WTC11 (cell line): Measurements from ENCODE around the gene VPS25. TPM values are rescaled to one million over a fixed set of nuclear protein-coding genes. Genes with fewer than 3 reads are reported as not detected.

Experiments
- ATAC-seq: fragments of 200-7000 bp; cut with Tn5 transposase; 2 replicates; pipeline ENCODE4 v1.10.0; 2021; ENCODE audit warnings: mild to moderate bottlenecking, moderate library complexity
- CTCF ChIA-PET: fragments of 300-600 bp; sonication (Branson Sonifier 250); formaldehyde crosslinking; loops from one replicate; lab custom pipeline; 2021; ENCODE audit warnings: antibody characterized with exemption; lab: Charles Lee
- POLR2A ChIA-PET: fragments of 350-600 bp; sonication (Branson Sonifier 250); formaldehyde crosslinking; loops from one replicate; lab custom pipeline; 2021; ENCODE audit warnings: antibody characterized with exemption; lab: Charles Lee
- DNase-seq: peaks from one replicate; pipeline ENCODE4 v3.0.0; 2021; ENCODE audit warnings: low spot score
- H3K27ac Mint-ChIP-seq: 2 replicates; pipeline ENCODE4 v1.8.0; 2021; ENCODE audit warnings: mixed read lengths
- H3K27me3 Mint-ChIP-seq: 2 replicates; pipeline ENCODE4 v1.8.0; 2021; ENCODE audit warnings: low read depth, mild to moderate bottlenecking, moderate library complexity, mixed read lengths
- H3K36me3 Mint-ChIP-seq: 2 replicates; pipeline ENCODE4 v1.8.0; 2021; ENCODE audit warnings: mixed read lengths
- H3K4me1 Mint-ChIP-seq: 2 replicates; pipeline ENCODE4 v1.8.0; 2022; ENCODE audit warnings: mixed read lengths
- H3K4me3 Mint-ChIP-seq: 2 replicates; pipeline ENCODE4 v1.8.0; 2021; ENCODE audit warnings: mild to moderate bottlenecking, moderate library complexity, mixed read lengths
- H3K9me3 Mint-ChIP-seq: 2 replicates; pipeline ENCODE4 v1.8.0; 2021; ENCODE audit warnings: mixed read lengths
- ATF1 ChIP-seq: sonication (generic); formaldehyde crosslinking; IDR thresholded peaks from 2 replicates; pipeline ENCODE4 v1.8.1; 2023; ENCODE audit warnings: mild to moderate bottlenecking, moderate library complexity, missing genetic modification reagents
- ATF2 ChIP-seq: sonication (generic); formaldehyde crosslinking; IDR thresholded peaks from 2 replicates; pipeline ENCODE4 v1.8.1; 2022; ENCODE audit warnings: low read depth, missing genetic modification reagents, borderline replicate concordance
- CDX4 ChIP-seq: fragments of 250-450 bp; sonication (Bioruptor Pico); IDR thresholded peaks from 2 replicates; pipeline ENCODE4 v1.9.0; 2021; ENCODE audit warnings: moderate library complexity, mild to moderate bottlenecking, inconsistent platforms, borderline replicate concordance
- IRF2 ChIP-seq: sonication (generic); formaldehyde crosslinking; IDR thresholded peaks from 2 replicates; pipeline ENCODE4 v1.8.0; 2022; ENCODE audit warnings: low read depth, missing genetic modification reagents, borderline replicate concordance
- JUN ChIP-seq: sonication (generic); formaldehyde crosslinking; IDR thresholded peaks from 2 replicates; pipeline ENCODE4 v1.8.0; 2023; ENCODE audit warnings: mild to moderate bottlenecking, missing genetic modification reagents
- NR2C2 ChIP-seq: sonication (generic); formaldehyde crosslinking; IDR thresholded peaks from 2 replicates; pipeline ENCODE4 v1.8.0; 2022; ENCODE audit warnings: mild to moderate bottlenecking, missing genetic modification reagents
- SMAD3 ChIP-seq: sonication (generic); formaldehyde crosslinking; IDR thresholded peaks from 2 replicates; pipeline ENCODE4 v1.8.0; 2022; ENCODE audit warnings: missing genetic modification reagents, mild to moderate bottlenecking, borderline replicate concordance
- TP53 ChIP-seq: sonication (generic); formaldehyde crosslinking; IDR thresholded peaks from 2 replicates; pipeline ENCODE4 v1.8.1; 2023; ENCODE audit warnings: mild to moderate bottlenecking, missing genetic modification reagents
- ZNF232 ChIP-seq: sonication (generic); formaldehyde crosslinking; IDR thresholded peaks from 2 replicates; pipeline ENCODE4 v1.8.0; 2022; ENCODE audit warnings: mild to moderate bottlenecking, missing genetic modification reagents
- ZNF396 ChIP-seq: fragments of 250-450 bp; sonication (Bioruptor Pico); IDR thresholded peaks from 2 replicates; pipeline ENCODE4 v1.8.0; 2021; ENCODE audit warnings: mild to moderate bottlenecking, moderate library complexity, borderline replicate concordance
- total RNA-seq: library from RNA; stranded (reverse); gene quantifications from 3 replicates; pipeline ENCODE4 v1.2.3, GENCODE V29; 2021
- TF ChIP-seq, protein P1 (sequence below): sonication (generic); formaldehyde crosslinking; IDR thresholded peaks from 2 replicates; pipeline ENCODE4 v1.8.1; 2023; ENCODE audit warnings: mild to moderate bottlenecking, missing genetic modification reagents
- TF ChIP-seq, protein P2 (sequence below): fragments of 200-600 bp; IDR thresholded peaks from 2 replicates; pipeline ENCODE4 v1.8.0; 2022; ENCODE audit warnings: antibody characterized with exemption
- TF ChIP-seq, protein P3 (sequence below): sonication (generic); formaldehyde crosslinking; IDR thresholded peaks from 2 replicates; pipeline ENCODE4 v1.8.0; 2022; ENCODE audit warnings: missing genetic modification reagents
- TF ChIP-seq, protein P4 (sequence below): sonication (generic); formaldehyde crosslinking; IDR thresholded peaks from 2 replicates; pipeline ENCODE4 v1.8.1; 2022; ENCODE audit warnings: missing genetic modification reagents, borderline replicate concordance

The VPS25 gene
- total RNA-seq, 1 experiment from 2014 or later = 98.6 TPM

DNA sequence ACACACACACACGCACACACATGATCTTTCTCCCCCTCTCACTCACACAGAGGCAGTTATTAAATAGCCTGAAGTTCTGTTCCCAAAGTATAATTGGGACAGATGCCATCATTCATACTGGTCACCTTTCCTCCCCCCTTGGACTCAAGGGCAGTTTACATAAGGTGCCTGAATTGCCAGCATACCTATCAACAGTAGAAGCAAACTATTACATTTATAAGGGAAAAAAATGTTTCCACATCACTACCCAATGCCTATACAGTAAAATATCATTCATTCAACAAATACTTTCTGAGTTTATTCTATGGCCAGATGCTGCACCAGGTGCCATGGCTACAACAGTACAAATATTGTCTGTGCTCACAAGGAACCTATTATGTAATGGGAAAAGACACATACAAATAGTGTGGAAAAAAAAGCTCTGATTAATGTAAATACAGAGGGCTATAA lies 31.7 kb downstream of the VPS25 start (continued):
- no peak for TF ChIP-seq ZNF232 (CRISPR knock-in tag)
- TF ChIP-seq, protein P1, sequence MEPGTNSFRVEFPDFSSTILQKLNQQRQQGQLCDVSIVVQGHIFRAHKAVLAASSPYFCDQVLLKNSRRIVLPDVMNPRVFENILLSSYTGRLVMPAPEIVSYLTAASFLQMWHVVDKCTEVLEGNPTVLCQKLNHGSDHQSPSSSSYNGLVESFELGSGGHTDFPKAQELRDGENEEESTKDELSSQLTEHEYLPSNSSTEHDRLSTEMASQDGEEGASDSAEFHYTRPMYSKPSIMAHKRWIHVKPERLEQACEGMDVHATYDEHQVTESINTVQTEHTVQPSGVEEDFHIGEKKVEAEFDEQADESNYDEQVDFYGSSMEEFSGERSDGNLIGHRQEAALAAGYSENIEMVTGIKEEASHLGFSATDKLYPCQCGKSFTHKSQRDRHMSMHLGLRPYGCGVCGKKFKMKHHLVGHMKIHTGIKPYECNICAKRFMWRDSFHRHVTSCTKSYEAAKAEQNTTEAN (CRISPR knock-in tag) = no peak
- no peak for TF ChIP-seq CDX4 (CRISPR knock-in tag)

DNA sequence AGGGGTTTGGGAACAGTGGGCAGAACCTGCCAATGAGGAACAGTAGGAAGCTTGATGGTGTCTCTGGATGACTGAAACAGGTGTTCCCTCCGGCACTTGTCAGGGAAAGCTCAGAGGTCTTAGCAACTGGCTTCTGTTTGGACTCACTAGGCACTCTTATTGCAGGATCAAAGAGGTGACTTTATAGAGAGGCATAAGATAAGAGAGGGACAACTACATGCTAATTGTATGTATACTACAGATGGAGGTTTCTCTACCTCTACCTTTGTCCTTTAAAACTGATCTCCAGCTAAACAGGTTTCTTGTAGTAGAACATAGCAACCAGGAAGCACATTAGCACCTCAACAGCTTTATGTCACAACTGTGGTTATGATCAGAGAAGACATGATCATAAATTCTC lies 33.0 kb downstream of the VPS25 start:
- no peak for DNase-seq
- POLR2A ChIA-PET = interaction anchor here (0.7 kb wide), 1 partner anchor 29 kb away, joined by 3 read pairs; no protein-coding TSS in a partner anchor
- ATAC-seq = no peak
- peaks cover 13% of the 10 kb centered on the region for H3K36me3 Mint-ChIP-seq
- no peak overlapping the region for H3K27ac Mint-ChIP-seq
- H3K4me3 Mint-ChIP-seq = no peak overlapping the region
- H3K4me1 Mint-ChIP-seq = no peaks in the 10 kb centered on the region
- CTCF ChIA-PET = interaction anchor here (1.5 to 1.8 kb wide), 2 partner anchors 14 to 18 kb away, joined by 3 to 5 read pairs; partner anchors contain the start of gene BECN1
- peaks cover 4% of the 10 kb centered on the region for H3K27me3 Mint-ChIP-seq
- no peaks in the 10 kb centered on the region for H3K9me3 Mint-ChIP-seq
- no peak for TF ChIP-seq JUN (CRISPR knock-in tag)
- TF ChIP-seq, protein P2, sequence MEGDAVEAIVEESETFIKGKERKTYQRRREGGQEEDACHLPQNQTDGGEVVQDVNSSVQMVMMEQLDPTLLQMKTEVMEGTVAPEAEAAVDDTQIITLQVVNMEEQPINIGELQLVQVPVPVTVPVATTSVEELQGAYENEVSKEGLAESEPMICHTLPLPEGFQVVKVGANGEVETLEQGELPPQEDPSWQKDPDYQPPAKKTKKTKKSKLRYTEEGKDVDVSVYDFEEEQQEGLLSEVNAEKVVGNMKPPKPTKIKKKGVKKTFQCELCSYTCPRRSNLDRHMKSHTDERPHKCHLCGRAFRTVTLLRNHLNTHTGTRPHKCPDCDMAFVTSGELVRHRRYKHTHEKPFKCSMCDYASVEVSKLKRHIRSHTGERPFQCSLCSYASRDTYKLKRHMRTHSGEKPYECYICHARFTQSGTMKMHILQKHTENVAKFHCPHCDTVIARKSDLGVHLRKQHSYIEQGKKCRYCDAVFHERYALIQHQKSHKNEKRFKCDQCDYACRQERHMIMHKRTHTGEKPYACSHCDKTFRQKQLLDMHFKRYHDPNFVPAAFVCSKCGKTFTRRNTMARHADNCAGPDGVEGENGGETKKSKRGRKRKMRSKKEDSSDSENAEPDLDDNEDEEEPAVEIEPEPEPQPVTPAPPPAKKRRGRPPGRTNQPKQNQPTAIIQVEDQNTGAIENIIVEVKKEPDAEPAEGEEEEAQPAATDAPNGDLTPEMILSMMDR = no peak
- TF ChIP-seq, protein P3, sequence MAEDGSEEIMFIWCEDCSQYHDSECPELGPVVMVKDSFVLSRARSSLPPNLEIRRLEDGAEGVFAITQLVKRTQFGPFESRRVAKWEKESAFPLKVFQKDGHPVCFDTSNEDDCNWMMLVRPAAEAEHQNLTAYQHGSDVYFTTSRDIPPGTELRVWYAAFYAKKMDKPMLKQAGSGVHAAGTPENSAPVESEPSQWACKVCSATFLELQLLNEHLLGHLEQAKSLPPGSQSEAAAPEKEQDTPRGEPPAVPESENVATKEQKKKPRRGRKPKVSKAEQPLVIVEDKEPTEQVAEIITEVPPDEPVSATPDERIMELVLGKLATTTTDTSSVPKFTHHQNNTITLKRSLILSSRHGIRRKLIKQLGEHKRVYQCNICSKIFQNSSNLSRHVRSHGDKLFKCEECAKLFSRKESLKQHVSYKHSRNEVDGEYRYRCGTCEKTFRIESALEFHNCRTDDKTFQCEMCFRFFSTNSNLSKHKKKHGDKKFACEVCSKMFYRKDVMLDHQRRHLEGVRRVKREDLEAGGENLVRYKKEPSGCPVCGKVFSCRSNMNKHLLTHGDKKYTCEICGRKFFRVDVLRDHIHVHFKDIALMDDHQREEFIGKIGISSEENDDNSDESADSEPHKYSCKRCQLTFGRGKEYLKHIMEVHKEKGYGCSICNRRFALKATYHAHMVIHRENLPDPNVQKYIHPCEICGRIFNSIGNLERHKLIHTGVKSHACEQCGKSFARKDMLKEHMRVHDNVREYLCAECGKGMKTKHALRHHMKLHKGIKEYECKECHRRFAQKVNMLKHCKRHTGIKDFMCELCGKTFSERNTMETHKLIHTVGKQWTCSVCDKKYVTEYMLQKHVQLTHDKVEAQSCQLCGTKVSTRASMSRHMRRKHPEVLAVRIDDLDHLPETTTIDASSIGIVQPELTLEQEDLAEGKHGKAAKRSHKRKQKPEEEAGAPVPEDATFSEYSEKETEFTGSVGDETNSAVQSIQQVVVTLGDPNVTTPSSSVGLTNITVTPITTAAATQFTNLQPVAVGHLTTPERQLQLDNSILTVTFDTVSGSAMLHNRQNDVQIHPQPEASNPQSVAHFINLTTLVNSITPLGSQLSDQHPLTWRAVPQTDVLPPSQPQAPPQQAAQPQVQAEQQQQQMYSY (CRISPR knock-in tag) = no peak
- no peak for TF ChIP-seq NR2C2 (CRISPR knock-in tag)
- TF ChIP-seq ZNF396 (CRISPR knock-in tag) = no peak
- TF ChIP-seq, protein P4, sequence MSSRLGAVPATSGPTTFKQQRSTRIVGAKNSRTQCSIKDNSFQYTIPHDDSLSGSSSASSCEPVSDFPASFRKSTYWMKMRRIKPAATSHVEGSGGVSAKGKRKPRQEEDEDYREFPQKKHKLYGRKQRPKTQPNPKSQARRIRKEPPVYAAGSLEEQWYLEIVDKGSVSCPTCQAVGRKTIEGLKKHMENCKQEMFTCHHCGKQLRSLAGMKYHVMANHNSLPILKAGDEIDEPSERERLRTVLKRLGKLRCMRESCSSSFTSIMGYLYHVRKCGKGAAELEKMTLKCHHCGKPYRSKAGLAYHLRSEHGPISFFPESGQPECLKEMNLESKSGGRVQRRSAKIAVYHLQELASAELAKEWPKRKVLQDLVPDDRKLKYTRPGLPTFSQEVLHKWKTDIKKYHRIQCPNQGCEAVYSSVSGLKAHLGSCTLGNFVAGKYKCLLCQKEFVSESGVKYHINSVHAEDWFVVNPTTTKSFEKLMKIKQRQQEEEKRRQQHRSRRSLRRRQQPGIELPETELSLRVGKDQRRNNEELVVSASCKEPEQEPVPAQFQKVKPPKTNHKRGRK (CRISPR knock-in tag) = no peak
- TF ChIP-seq ATF2 (CRISPR knock-in tag) = no peak
- TF ChIP-seq ATF1 = no peak
- TF ChIP-seq IRF2 = no peak
- TF ChIP-seq SMAD3 (CRISPR knock-in tag) = no peak
- no peak for TF ChIP-seq TP53 (CRISPR knock-in tag)
- TF ChIP-seq, all 79 proteins: peak for 0
